Duodenal mucosa (tissue), 2 donors: Measurements from ENCODE around the gene ZP1.
"Not testable (repeated sequence)": the region's sequence is repeated elsewhere in the genome, so short reads cannot be mapped to it uniquely, and the experiment has no call there.

Experiments used
- H3K27ac ChIP-seq: one replicate; pipeline ENCODE4 v1.7.0; 2013; ENCODE audit warnings: low read depth, low read length
- H3K27me3 ChIP-seq, 2 donors: one replicate each; pipeline ENCODE4 v1.7.0; 2013; ENCODE audit warnings: low read length in 2 of 2, control low read depth in 1 of 2; ENCODE audit not compliant: insufficient read depth in 2 of 2, control insufficient read depth in 1 of 2
- H3K36me3 ChIP-seq, 2 donors: one replicate each; pipeline ENCODE4 v1.7.0; 2013; ENCODE audit warnings: low read length in 2 of 2, control low read depth in 1 of 2; ENCODE audit not compliant: insufficient read depth in 2 of 2, control insufficient read depth in 1 of 2
- H3K4me1 ChIP-seq, 2 donors: one replicate each; pipeline ENCODE4 v1.7.0; 2013; ENCODE audit warnings: low read length in 2 of 2, control low read depth in 1 of 2; ENCODE audit not compliant: insufficient read depth in 2 of 2, control insufficient read depth in 1 of 2
- H3K4me3 ChIP-seq, 2 donors: one replicate each; pipeline ENCODE4 v1.7.0; 2013; ENCODE audit warnings: low read length in 2 of 2, low read depth in 1 of 2
- H3K9ac ChIP-seq, 2 donors: one replicate each; pipeline ENCODE4 v1.7.0; 2013; ENCODE audit warnings: low read length in 2 of 2, low read depth in 1 of 2
- H3K9me3 ChIP-seq, 2 donors: one replicate each; pipeline ENCODE4 v1.7.0; 2013; ENCODE audit warnings: low read length in 2 of 2, control low read depth in 1 of 2; ENCODE audit not compliant: control insufficient read depth in 1 of 2

Gene ZP1

DNA sequence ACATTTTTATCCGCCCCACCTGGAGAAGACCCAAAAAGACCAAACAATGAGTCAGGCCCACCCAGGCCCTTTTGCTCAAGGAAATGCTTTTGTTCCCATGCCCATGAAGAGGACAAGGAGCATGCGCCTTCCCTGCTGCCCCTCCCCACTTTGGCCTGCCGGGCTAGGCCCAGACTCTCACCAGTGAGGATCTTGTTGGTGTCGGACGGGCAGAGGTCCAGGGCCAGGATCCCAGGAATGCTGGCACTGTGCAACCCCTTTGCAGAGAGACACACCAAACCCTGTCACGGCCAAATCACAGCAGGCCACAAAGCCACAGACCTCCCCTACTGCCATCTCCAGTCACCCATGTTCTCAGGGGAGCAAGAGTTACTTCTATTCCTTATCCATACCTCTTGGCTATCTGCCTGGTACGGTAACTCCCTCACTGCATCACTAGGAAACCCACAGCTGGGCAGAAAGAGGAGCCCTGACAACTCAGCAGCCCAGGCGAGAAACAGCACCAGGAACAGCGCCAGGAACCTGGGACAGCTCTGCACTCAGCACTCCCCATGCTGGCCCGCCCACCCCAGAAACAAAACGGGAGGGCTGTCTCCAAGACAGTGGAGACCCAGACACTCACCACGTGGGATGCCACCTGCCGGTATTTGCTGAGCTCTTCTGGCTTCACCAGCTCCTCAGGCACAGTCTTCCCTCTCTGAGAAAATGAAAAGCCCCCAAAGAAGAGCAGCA lies 33.5 kb downstream of the ZP1 start:
- Histone ChIP-seq H3K27ac (no peak overlapping the region), H3K4me1 (peaks cover 17 to 21% of the 10 kb centered on the region in 2 donors), H3K36me3 (peaks cover 44 to 73% of the 10 kb centered on the region in 2 donors), H3K9me3 (no peaks in the 10 kb centered on the region), H3K9ac (no peak overlapping the region), H3K27me3 (no peaks in the 10 kb centered on the region), H3K4me3 (no peak overlapping the region)

DNA sequence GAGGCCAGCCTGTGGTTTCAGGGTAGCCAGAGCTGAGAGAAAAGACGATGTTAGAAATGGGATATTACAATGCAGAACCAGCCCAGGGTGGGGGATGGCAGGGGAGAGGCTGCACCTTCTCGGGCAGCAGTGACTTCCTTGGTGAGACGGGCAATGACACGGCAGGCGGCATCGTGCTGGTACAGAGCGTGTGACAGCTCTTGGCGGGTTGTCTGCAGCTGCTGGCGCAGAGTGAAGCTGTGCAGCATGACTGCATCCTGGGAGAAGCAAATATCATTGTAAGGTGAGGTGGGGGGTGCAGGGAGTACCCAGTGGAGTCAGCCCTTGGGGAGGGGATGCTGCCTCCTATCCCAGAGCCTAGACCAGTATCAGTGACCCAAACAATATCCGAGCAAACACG lies 35.3 kb downstream of the ZP1 start:
- H3K27me3 ChIP-seq, result no peaks in the 10 kb centered on the region
- H3K4me1 ChIP-seq, result peaks cover 21 to 22% of the 10 kb centered on the region in 2 donors
- H3K9ac ChIP-seq, result no peak overlapping the region
- no peak overlapping the region for H3K4me3 ChIP-seq
- H3K9me3 ChIP-seq, result no peaks in the 10 kb centered on the region
- H3K36me3 ChIP-seq, result peaks cover 36 to 57% of the 10 kb centered on the region in 2 donors
- no peak overlapping the region for H3K27ac ChIP-seq

GRCh38 chr11:60905047-60905446 lies 37.7 kb downstream of the ZP1 start:
- no peaks in the 10 kb centered on the region for H3K27me3 ChIP-seq
- H3K4me3 ChIP-seq, result peak overlapping the region; percentile 69 to 84
- no peaks in the 10 kb centered on the region for H3K9me3 ChIP-seq
- peaks cover 23 to 38% of the 10 kb centered on the region in 2 donors for H3K36me3 ChIP-seq
- no peak overlapping the region for H3K27ac ChIP-seq
- peak overlapping the region; percentile 75 to 76 for H3K9ac ChIP-seq
- peaks cover 21 to 22% of the 10 kb centered on the region in 2 donors for H3K4me1 ChIP-seq

DNA sequence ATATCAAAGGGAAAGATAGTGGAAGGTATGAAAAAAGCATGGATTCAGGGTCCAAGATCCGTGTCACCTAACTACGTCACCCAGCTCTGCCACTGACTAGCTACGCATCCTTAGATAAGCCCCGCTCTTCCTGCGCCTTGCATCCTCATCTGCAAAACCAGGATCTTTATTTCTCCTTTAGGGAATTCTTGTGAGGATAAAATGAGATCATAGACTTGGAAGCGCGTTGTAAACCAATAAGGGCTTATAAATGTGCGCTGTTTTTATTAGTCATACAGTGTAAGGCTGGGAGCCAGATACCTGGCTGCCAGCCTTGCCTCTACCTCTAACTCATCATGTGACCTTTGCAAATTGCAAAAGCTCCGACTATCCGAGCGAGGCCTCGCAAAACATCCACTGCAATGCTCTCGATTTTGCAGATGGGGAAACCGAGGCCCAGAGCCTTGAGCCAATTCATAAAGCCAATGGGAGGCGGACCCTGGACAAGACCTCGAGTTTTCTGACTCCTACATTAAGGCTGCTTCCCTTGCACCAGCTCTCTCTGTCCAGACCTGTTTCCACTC lies 38.3 kb downstream of the ZP1 start:
- Histone ChIP-seq H3K9ac (peak overlapping the region; percentile 75 to 76), H3K9me3 (no peaks in the 10 kb centered on the region), H3K27ac (peak overlapping the region; percentile 84), H3K27me3 (no peaks in the 10 kb centered on the region), H3K4me1 (peaks cover 24% of the 10 kb centered on the region in 2 donors), H3K4me3 (peak overlapping the region; percentile 69 to 84), H3K36me3 (peaks cover 19 to 32% of the 10 kb centered on the region in 2 donors)

GRCh38 chr11:60906132-60906972 lies 39.0 kb downstream of the ZP1 start, which contains the start of gene PRPF19:
Gene PRPF19 (minus strand): TSS chr11:60906585. CDS start chr11:60906382, 203 bp downstream.
- H3K9ac ChIP-seq, result peak within 1 kb of the TSS; percentile 75 to 76
- H3K27me3 ChIP-seq, result no peaks in the 10 kb centered on the region
- H3K9me3 ChIP-seq, result no peaks in the 10 kb centered on the region
- peak within 1 kb of the TSS; percentile 84 for H3K27ac ChIP-seq
- H3K36me3 ChIP-seq, result peaks cover 14 to 25% of the 10 kb centered on the region in 2 donors
- peaks cover 26 to 30% of the 10 kb centered on the region in 2 donors for H3K4me1 ChIP-seq
- peak within 1 kb of the TSS; percentile 69 to 84 for H3K4me3 ChIP-seq

DNA sequence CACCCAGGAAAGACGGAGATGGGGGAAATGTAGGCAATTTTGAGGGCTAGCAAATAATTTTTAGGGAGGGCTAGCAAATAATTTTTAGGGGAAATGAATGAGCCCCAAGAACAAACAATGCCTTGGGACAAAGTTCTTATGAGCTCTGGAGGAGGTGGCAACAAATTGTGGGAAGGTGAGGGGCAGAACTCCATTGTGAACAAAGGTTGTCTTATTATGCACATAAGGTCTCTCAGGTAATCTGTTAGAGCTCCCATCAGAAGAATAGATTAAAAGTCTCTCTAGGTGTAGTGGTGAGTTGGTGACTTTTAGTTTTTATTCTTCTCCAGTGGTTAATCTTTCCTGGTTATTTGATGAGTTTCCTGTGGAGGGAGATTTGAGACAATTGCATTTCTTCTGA lies 41.5 kb downstream of the ZP1 start:
- peaks cover 33% of the 10 kb centered on the region in 2 donors for H3K4me1 ChIP-seq
- no peak overlapping the region for H3K9ac ChIP-seq
- H3K9me3 ChIP-seq, result no peaks in the 10 kb centered on the region
- no peak overlapping the region for H3K4me3 ChIP-seq
- no peak overlapping the region for H3K27ac ChIP-seq
- peaks cover under 1% of the 10 kb centered on the region in 2 donors for H3K36me3 ChIP-seq
- H3K27me3 ChIP-seq, result no peaks in the 10 kb centered on the region

DNA sequence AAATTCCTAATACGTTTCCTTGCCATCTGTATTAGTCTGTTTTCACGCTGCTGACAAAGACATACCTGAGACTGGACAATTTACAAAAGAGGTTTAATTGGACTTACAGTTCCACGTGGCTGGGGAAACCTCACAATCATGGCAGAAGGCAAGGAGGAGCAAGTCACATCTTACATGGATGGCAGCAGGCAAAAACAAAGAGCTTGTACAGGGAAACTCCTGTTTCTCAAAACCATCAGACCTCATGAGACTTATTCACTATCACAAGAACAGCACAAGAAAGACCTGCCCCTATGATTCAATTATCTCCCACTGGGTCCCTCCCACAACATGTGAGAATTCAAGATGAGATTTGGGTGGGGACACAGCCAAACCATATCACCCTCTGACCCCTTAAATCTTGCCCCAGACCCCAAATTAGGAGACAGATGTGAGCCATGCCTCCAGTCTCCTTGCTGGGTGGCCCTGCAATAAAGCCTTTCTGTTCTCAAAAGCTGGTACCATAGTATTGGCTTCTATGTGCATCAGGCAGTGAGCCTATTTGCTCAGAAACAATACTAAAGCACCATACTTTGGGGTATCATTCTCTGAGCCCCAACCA lies 42.4 kb downstream of the ZP1 start:
- not testable (repeated sequence) for H3K27ac ChIP-seq, H3K36me3 ChIP-seq

DNA sequence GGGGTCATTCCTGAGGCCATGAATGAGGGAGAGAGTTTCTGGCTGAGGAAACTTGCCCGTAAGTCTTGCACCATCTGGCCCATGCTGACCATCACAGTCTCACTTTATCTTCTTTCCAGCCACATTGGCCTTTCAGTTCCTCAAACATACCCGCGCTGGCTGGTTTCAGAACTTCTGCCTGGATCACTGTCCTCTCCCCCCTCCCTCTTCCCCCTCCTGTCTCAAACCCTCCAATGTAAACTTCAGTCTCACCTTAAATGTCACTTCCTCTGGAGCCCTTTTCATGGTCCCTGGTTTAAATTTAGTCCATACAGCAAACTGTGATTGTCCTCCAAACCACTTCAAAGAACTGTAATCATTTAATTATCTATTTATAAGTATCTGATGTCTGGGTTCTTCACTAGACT lies 42.9 kb downstream of the ZP1 start:
- Histone ChIP-seq H3K4me3 (no peak overlapping the region), H3K27me3 (no peaks in the 10 kb centered on the region), H3K9ac (no peak overlapping the region), H3K36me3 (no peaks in the 10 kb centered on the region), H3K4me1 (peaks cover 18 to 34% of the 10 kb centered on the region in 2 donors), H3K27ac (no peak overlapping the region), H3K9me3 (no peaks in the 10 kb centered on the region)

More for the DNA sequence above, 42.4 kb downstream of the ZP1 start:
- H3K9me3 ChIP-seq, H3K4me3 ChIP-seq, H3K27me3 ChIP-seq, H3K9ac ChIP-seq: not testable (repeated sequence)
- peaks cover 23 to 34% of the 10 kb centered on the region in 2 donors for H3K4me1 ChIP-seq

GRCh38 chr11:60910711-60911380 lies 43.5 kb downstream of the ZP1 start:
- no peaks in the 10 kb centered on the region for H3K27me3 ChIP-seq
- H3K27ac ChIP-seq, result no peak overlapping the region
- H3K36me3 ChIP-seq, result no peaks in the 10 kb centered on the region
- no peak overlapping the region for H3K4me3 ChIP-seq
- peaks cover 17 to 34% of the 10 kb centered on the region in 2 donors for H3K4me1 ChIP-seq
- no peak overlapping the region for H3K9ac ChIP-seq
- no peaks in the 10 kb centered on the region for H3K9me3 ChIP-seq
